NB4 (cell line): ENCODE measurements around the gene RAB30.

Experiments used
- DNase-seq: peaks from one replicate; pipeline ENCODE4 v3.0.0; 2010; ENCODE audit warnings: low read depth
- H3K4me3 ChIP-seq: one replicate; pipeline ENCODE4 v1.5.1; 2011; ENCODE audit warnings: mild to moderate bottlenecking, low read depth, low read length, moderate library complexity
- MYC ChIP-seq: IDR thresholded peaks from 2 replicates; pipeline ENCODE4 v1.6.1; 2011; ENCODE audit warnings: low read depth, low read length
- POLR2A ChIP-seq: IDR thresholded peaks from 2 replicates; pipeline ENCODE4 v1.6.1; 2011; ENCODE audit warnings: mild to moderate bottlenecking; ENCODE audit not compliant: insufficient read length; ENCODE audit errors: extremely low read depth
- TF ChIP-seq, protein P1 (sequence below): IDR thresholded peaks from one replicate; pipeline ENCODE4 v1.5.1; 2012; ENCODE audit warnings: low read depth, low read length
- TF ChIP-seq, protein P2 (sequence below): IDR thresholded peaks from 2 replicates; pipeline ENCODE4 v1.6.1; 2011; ENCODE audit warnings: low read depth, low read length

The RAB30 gene

GRCh38 chr11:83000381-83000780 lies 71.3 kb downstream of the RAB30 start:
- DNase-seq = no peak
- TF ChIP-seq, protein P1, sequence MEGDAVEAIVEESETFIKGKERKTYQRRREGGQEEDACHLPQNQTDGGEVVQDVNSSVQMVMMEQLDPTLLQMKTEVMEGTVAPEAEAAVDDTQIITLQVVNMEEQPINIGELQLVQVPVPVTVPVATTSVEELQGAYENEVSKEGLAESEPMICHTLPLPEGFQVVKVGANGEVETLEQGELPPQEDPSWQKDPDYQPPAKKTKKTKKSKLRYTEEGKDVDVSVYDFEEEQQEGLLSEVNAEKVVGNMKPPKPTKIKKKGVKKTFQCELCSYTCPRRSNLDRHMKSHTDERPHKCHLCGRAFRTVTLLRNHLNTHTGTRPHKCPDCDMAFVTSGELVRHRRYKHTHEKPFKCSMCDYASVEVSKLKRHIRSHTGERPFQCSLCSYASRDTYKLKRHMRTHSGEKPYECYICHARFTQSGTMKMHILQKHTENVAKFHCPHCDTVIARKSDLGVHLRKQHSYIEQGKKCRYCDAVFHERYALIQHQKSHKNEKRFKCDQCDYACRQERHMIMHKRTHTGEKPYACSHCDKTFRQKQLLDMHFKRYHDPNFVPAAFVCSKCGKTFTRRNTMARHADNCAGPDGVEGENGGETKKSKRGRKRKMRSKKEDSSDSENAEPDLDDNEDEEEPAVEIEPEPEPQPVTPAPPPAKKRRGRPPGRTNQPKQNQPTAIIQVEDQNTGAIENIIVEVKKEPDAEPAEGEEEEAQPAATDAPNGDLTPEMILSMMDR = no peak
- no peak for TF ChIP-seq POLR2A
- TF ChIP-seq, protein P2, sequence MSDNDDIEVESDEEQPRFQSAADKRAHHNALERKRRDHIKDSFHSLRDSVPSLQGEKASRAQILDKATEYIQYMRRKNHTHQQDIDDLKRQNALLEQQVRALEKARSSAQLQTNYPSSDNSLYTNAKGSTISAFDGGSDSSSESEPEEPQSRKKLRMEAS = no peak
- no peak for TF ChIP-seq MYC
- H3K4me3 ChIP-seq = no peak overlapping the region

- TF ChIP-seq, protein P1 = no peak
- TF ChIP-seq, protein P2 = no peak
- TF ChIP-seq POLR2A = no peak
- no peak for TF ChIP-seq MYC
- H3K4me3 ChIP-seq = no peak overlapping the region
- no peak for DNase-seq
Measured at GRCh38 chr11:82999232-82999631, 72.5 kb downstream of the RAB30 start.

GRCh38 chr11:82998697-82999096 lies 73.0 kb downstream of the RAB30 start:
- no peak for TF ChIP-seq POLR2A
- no peak overlapping the region for H3K4me3 ChIP-seq
- DNase-seq = no peak

DNA sequence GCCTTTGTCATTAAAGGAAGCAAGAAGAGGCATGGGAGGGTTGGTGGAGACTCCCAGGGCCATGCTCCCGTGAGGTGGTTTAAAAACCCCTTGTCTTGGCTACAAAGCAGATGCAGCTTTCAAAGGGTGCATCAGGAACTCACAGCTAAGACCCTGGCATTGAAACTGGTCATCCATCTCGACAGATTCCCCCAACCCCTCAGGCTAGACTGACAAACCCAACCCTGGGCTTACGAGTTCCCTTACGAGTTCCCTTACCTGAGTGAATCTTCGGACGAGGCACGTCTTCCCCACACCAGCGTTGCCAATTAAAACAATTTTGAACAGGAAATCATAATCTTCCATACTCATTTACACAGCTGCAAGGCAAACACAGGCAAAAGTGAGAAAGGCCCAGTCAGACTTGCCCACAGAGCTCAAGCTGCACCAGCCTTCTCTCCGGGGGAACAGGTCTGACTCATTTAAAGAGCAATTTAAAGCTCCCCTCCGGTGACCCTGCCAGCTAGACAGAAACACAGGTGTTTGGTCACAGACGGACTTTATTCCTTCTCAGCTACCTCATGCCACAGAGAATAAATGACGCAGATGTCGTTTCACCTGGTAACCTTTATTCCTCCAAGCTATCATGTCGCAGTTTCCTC lies 74.6 kb downstream of the RAB30 start:
- no peak overlapping the region for H3K4me3 ChIP-seq
- no peak for TF ChIP-seq MYC
- TF ChIP-seq, protein P2 = no peak
- no peak for TF ChIP-seq POLR2A
- TF ChIP-seq, protein P1 = no peak
- no peak for DNase-seq

- no peak overlapping the region for H3K4me3 ChIP-seq
- TF ChIP-seq MYC (no peak), POLR2A (no peak)
- TF ChIP-seq, protein P2 = no peak
- TF ChIP-seq, protein P1 = no peak
- no peak for DNase-seq
Measured at GRCh38 chr11:82995754-82996398, 75.8 kb downstream of the RAB30 start.

DNA sequence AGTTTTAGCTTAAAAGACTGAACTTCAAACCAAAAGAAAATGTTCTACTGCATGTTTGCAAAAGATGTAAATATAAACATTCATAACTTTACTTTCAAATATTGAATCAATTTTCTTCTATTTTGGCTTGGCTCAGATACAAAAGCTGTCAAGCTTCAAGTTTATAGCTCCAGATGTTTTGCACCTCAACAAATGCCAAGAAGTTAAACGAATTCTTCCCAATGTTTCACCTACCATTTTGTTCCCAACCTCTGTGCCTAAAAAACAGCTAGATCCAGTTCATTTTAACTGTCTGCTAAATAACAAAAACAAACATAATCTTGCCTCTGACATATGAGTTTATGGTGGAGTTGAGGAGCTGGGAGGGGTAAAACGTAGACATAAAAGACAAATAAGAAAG lies 76.5 kb downstream of the RAB30 start:
- TF ChIP-seq, protein P1 = no peak
- TF ChIP-seq MYC (no peak), POLR2A (no peak)
- TF ChIP-seq, protein P2 = no peak
- no peak overlapping the region for H3K4me3 ChIP-seq
- DNase-seq = no peak
